ENCODE measurements around the gene S100A10.

Gene S100A10

GRCh38 chr1:151993734-151994496 lies at the start of gene S100A10:
S100A10 (minus strand) TSS chr1:151993859; CDS start chr1:151986230, 7,629 bp downstream.
- DNase-seq (ENCODE audit: insufficient read length, low spot score) (no peak), FAIRE-seq (no peak)
- TF ChIP-seq CTCF (IDR thresholded peaks at IDR 0.05; ENCODE audit: insufficient read depth, missing control alignments), result no peak

GRCh38 chr1:152042030-152042429 lies 48.4 kb upstream of the S100A10 start:
- TF ChIP-seq CTCF (IDR thresholded peaks at IDR 0.05; ENCODE audit: insufficient read depth, missing control alignments), result no peak
- DNase-seq (ENCODE audit: insufficient read length, low spot score) (no peak), FAIRE-seq (no peak)

GRCh38 chr1:152039886-152040285 lies 46.2 kb upstream of the S100A10 start:
- no peak for TF ChIP-seq CTCF (IDR thresholded peaks at IDR 0.05; ENCODE audit: insufficient read depth, missing control alignments)
- DNase-seq (ENCODE audit: insufficient read length, low spot score) (no peak), FAIRE-seq (no peak)

- DNase-seq (ENCODE audit: insufficient read length, low spot score), result no peak
Measured at GRCh38 chr1:152039461-152039860, 45.8 kb upstream of the S100A10 start.

GRCh38 chr1:152038871-152039270 lies 45.2 kb upstream of the S100A10 start:
- DNase-seq (ENCODE audit: insufficient read length, low spot score), result no peak
- TF ChIP-seq CTCF (IDR thresholded peaks at IDR 0.05; ENCODE audit: insufficient read depth, missing control alignments), result no peak
- no peak for FAIRE-seq

More at GRCh38 chr1:152039461-152039860, 45.8 kb upstream of the S100A10 start:
- no peak for FAIRE-seq
- TF ChIP-seq CTCF (IDR thresholded peaks at IDR 0.05; ENCODE audit: insufficient read depth, missing control alignments), result no peak

- DNase-seq (ENCODE audit: insufficient read length, low spot score), result no peak
- FAIRE-seq, result no peak
- no peak for TF ChIP-seq CTCF (IDR thresholded peaks at IDR 0.05; ENCODE audit: insufficient read depth, missing control alignments)
Measured at GRCh38 chr1:152036267-152037216, 42.9 kb upstream of the S100A10 start, which contains the start of gene S100A11. S100A11 (minus strand) TSS chr1:152037004; CDS start chr1:152036915, 89 bp downstream.

Data from D721Med (cell line).